ENCODE results near the gene RAB7A.
"Not testable (repeated sequence)": the region's sequence is repeated elsewhere in the genome, so short reads cannot be mapped to it uniquely, and the experiment has no call there.

Gene RAB7A

DNA sequence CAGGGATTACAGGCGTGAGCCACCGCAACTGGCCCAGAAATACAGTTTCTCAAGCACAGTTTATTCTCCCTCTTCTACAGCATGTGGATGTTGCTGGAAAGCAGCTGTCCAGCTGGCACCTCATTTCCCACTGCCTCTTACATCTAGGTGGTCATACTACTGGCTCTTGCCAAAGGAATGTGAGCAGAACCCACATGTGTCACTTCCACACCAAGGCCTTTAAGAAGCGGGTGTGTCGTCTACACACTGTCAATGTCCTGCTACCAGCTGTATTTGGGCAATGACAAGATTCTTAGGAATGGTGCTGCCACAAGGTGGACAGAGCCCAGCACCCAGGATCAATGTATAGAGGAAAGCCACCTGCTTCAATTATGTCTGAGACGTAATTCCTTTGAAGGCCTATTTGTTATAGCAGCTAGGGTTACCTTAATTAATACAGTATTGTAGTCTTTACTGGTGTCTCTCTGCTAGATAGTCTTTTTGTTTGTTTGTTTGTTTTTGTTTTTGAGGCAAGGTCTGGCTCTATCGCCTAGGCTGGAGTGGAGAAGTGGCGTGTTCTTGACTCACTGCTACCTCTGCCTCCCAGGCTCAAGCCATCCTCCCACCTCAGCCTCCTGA lies 15.1 kb upstream of the RAB7A start:
- DNase-seq (ENCODE audit: low read depth in 3 of 3), result no peak

DNA sequence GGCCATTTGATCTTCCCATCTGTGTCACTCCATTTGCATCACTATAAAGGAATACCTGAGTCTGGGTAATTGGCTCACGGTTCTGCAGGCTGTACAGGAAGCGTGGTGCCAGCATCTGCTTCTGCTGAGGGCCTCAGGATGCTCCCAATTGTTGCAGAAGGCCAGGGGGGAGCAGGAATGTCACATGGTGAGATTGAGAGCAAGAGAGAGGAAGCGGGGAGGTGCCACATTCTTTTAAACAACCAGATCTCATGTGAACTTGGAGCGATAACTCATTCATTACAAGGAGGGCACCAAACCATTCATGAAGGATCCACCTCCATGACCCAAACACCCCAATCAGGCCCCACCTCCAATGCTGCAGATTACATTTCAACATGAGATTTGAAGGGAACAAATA lies 13.1 kb upstream of the RAB7A start:
- no peak for DNase-seq (ENCODE audit: low read depth in 3 of 3)

GRCh38 chr3:128714887-128715491 lies 11.0 kb upstream of the RAB7A start:
- no peak for DNase-seq (ENCODE audit: low read depth in 3 of 3)

DNA sequence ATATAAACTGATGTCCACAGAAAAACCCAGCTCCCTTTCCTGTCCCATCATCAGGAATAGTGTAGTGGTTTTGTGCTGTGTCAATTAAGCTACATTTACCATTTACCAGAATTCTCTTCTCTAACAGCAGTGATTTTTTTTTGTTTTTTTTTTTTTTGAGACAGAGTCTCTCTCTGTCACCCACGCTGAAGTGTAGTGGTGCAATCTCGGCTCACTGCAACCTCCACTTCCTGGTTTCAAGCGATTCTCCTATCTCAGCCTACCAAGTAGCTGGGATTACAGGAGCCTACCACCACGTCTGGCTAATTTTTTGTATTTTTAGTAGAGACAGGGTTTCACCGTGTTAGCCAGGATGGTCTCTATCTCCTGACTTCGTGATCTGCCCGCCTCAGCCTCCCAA lies 7.1 kb upstream of the RAB7A start:
- DNase-seq (ENCODE audit: low read depth in 3 of 3), result not testable (repeated sequence)

- DNase-seq (ENCODE audit: low read depth in 3 of 3), result no peak
Measured at GRCh38 chr3:128720891-128721290, 5.1 kb upstream of the RAB7A start.

DNA sequence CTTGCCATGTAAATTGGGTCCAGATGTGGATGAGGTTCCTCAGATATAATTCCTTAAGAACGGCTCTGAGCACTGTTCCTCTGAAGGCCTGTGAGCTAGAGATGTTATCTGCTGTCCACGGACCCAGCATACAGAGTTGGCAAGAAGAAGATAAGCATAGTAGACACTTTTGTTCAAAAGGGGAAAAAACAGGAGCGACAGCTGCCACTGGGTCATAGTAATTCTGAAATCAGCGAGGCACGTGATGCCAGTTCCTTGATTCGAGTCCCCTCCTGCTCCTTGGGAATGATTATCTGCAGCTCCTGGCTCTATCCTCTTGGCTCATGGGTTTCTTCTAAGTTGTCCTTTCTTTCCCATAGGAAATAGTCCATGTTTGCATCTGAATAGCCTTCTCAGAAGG lies 2.5 kb upstream of the RAB7A start:
- no peak for DNase-seq (ENCODE audit: low read depth in 3 of 3)

- DNase-seq (ENCODE audit: low read depth in 3 of 3), result no peak
Measured at GRCh38 chr3:128725547-128726022, 398 bp upstream of the RAB7A start.

DNA sequence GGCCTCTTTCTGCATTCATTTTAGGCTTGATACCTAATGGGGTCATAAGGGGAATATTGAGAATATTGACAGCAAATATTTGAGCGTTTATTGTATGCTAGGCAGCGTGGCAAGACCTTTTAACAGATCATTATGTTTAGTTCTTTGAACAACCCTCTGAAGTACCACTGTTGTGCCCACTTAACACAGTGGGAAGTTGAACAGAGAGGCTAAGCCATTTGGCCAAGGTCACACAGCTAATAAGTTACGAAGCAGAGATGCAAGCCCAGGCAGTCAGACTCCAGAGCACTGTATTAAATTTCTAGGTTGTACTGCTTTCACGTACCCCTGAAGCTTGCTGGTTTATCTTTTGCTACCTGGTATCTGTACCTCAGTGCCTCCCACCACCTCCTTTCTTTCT lies 1.1 kb downstream of the RAB7A start:
- DNase-seq (ENCODE audit: low read depth in 3 of 3), result no peak

DNA sequence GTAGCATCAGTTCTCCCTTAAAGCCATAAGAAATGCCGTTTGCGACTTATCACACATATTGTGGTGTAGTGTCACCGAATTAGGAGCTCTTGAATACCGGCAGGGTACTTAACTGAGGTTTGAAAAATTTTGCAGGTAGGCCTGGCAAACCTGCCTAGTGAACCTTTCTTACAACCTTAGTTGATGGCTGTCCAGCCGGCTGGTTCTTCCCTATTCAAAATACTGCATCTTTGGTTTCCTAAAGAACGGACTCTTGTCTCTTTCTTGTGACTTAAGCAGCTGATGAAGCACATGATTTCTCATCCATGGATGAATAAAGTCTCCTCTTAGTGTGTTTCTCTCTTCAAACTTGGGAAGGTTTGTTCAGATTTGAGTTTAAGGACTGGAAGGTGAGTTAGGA lies 1.5 kb downstream of the RAB7A start:
- DNase-seq (ENCODE audit: low read depth in 3 of 3), result no peak

- DNase-seq (ENCODE audit: low read depth in 3 of 3), result no peak
Measured at GRCh38 chr3:128727996-128728395, 2.0 kb downstream of the RAB7A start.

DNA sequence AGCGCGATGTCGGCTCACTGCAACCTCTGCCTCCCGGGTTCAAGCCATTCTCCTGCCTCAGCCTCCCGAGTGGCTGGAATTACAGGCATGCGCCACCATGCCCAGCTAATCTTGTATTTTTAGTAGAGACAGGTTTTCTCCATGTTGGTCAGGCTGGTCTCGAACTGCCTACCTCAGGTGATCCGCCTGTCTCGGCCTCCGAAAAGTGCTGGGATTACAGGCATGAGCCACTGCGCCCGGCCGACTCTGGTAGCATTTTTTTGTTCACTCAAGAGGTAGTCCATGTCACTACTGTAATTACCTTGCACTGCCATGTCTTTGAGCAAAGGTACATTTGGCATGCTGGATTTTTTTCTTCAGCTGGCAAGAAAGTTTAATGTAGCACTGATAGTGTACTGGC lies 2.5 kb downstream of the RAB7A start:
- not testable (repeated sequence) for DNase-seq (ENCODE audit: low read depth in 3 of 3)

DNA sequence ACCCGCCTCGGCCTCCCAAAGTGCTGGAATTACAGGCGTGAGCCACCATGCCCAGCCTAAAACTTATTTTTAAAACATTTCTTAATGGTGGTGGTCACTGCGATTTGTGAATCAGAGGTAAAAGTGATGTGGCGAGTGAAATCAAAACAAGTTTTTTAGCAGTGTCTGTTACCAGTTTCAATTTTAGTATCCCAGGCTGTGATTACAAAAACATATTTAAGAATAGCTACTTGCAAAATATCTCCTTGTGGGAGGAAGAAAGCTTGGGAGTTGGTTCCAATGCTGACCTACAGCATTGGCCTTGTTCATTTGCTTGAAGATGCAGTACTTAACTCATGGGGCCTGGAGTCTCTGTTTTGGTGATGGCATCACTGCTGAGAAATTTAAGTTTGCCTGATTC lies 4.5 kb downstream of the RAB7A start:
- no peak for DNase-seq (ENCODE audit: low read depth in 3 of 3)

DNA sequence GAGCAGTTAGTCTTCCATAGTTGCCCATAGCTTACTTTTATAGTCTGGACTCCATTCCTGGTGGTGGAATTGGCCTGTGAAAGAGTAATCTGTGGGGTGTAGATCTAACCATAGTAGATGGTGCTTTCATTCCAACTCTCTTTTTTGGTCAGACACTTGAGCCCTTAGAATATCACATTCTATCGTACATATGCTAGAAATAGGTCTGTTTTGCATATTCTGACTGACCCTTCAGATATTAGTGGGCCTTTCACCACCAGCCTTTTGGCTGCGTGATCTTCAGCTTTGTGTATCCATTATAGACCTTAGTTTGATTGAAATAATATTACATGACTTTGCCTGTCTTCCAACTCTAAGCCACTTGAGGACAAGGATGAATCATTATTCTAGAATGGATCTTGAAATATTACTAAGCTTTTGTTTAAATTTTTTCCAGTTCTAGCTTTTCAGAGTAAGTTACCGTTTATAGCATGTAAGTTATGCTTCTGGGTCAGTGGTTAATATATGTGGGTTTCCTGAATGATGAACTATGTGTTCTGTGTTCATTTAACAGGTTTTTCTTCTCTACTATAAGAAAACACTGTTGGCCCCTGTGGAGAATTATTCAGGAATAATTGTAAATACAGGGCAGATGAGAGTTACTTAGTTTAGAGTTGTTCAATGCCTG lies 8.7 kb downstream of the RAB7A start:
- DNase-seq (ENCODE audit: low read depth in 3 of 3), result no peak

DNA sequence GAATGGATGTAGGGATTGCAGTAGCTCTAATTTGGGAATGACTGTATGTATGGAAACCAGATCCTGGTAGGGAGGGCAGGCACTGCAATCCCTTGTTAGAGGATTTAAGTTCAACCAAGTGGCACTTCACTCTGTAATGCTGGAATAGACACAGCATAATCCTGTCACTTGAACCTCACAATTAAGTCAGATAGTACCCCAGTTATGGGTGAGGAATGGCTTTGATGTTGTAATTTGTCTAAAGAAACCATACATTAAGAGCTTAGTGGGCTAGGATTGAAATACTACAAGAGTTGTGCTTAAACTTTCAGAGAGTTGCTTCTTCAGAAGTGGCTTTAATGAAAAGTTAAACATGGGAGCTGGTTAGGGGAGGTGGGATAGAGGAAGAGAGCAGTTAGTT lies 9.3 kb downstream of the RAB7A start:
- DNase-seq (ENCODE audit: low read depth in 3 of 3), result no peak

GRCh38 chr3:128735884-128736283 lies 9.9 kb downstream of the RAB7A start:
- no peak for DNase-seq (ENCODE audit: low read depth in 3 of 3)

DNA sequence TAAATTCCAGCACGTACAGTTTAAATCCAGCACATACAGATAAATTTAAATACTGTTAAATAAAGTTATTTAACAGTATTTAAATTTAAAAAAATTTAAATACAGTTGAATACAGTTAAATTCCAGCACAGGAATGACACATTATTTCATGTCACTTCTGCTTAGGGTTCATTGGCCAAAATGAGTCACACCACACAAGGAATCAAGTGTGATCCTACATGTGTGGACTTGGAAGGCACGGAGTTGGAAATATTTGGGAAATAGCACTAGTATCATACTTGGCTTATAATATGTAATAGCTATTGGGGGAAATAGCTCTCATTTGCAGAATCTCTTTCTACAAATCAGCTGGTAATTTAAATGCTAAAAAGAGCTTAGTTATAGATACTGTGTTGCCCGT lies 10.6 kb downstream of the RAB7A start:
- no peak for DNase-seq (ENCODE audit: low read depth in 3 of 3)

GRCh38 chr3:128740621-128741020 lies 14.6 kb downstream of the RAB7A start:
- DNase-seq (ENCODE audit: low read depth in 3 of 3), result no peak

DNA sequence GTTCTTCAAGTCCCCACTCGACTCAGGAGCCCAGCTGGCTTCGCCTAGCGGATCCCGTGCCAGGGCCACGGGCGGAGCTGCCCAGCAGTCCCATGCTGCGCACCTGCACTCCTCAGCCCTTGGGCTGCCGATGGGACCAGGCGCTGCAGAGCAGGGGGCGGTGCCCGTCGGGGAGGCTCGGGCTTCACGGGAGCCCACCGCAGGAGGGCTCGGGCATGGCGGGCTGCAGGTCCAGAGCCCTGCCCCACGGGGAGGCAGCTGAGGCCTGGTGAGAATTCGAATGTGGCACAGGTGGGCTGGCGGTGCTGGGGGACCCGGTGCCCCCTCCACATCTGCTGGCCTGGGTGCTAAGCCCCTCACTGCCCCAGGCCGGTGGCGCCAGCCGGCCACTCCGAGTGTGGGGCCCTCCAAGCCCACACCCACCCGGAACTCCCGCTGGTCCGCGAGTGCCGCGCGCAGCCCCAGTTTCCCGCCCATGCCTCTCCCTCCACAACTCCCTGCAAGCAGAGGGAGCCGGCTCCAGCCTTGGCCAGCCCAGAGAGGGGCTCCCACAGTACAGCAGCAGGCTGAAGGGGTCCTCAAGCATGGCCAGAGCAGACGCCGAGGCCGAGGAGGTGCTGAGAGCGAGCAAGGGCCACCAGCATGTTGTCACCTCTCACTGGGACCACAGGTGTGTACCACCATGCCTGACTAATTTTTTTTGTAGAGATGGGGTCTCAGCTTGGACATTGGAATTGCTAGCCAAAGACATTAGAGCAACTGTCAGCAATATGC lies 17.0 kb downstream of the RAB7A start:
- DNase-seq (ENCODE audit: low read depth in 3 of 3), result no peak

GRCh38 chr3:128745742-128746141 lies 19.8 kb downstream of the RAB7A start:
- DNase-seq (ENCODE audit: low read depth in 3 of 3), result no peak

DNA sequence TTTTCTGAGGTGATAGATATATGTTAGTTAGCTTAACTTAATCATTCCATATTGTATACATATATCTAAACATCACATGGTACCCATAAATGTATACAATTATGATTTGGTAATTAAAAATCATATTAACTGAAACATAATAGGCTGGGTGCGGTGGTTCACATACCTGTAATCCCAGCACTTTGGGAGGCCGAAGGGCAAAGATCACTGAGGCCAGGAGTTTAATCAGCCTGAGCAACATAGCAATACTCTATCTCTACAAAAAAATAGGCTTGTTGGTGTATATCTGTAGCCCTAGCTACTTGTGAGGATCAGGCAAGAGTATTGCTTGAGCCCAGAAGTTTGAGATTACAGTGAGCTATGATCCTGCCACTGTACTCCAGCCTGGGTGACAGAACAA lies 20.9 kb downstream of the RAB7A start:
- no peak for DNase-seq (ENCODE audit: low read depth in 3 of 3)

- DNase-seq (ENCODE audit: low read depth in 3 of 3), result no peak
Measured at GRCh38 chr3:128748557-128748956, 22.6 kb downstream of the RAB7A start.

- no peak for DNase-seq (ENCODE audit: low read depth in 3 of 3)
Measured at GRCh38 chr3:128749035-128749434, 23.1 kb downstream of the RAB7A start.

DNA sequence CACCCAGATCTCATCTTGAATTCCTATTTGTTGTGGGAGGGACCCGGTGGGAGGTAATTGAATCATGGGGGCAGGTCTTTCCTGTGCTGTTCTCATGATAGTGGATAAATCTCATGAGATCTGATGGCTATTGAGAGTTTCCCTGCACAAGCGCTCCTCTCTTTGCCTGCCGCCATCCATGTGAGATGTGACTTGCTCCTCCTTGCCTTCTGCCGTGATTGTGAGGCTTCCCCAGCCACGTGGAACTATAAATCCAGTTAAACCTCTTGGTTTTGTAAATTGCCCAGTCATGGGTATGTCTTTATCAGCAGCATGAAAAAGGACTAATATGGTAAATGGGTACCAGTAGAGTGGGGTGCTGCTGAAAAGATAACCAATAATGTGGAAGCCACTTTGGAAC lies 23.6 kb downstream of the RAB7A start:
- DNase-seq (ENCODE audit: low read depth in 3 of 3), result not testable (repeated sequence)
